ENCODE results near the gene ATP9A. TPM values are rescaled to one million over a fixed set of nuclear protein-coding genes. Genes with fewer than 3 reads are reported as not detected.
"Not testable (repeated sequence)": the region's sequence is repeated elsewhere in the genome, so short reads cannot be mapped to it uniquely, and the experiment has no call there.

Gene ATP9A
- total RNA-seq, 2 experiments from 2014 or later = 1.0 to 1.2 TPM

- Mint-ChIP-seq H3K27ac (no peak overlapping the region), H3K4me3 (no peak overlapping the region), H3K4me1 (peaks cover 4% of the 10 kb centered on the region), H3K27me3 (peaks cover 3% of the 10 kb centered on the region), H3K36me3 (ENCODE audit: low read depth) (no peaks in the 10 kb centered on the region), H3K9me3 (no peaks in the 10 kb centered on the region)
- POLR2A ChIA-PET = no interaction called here
- DNase-seq = no peak
- CTCF ChIA-PET = interaction anchor here (0.7 kb wide), 1 partner anchor 150 kb away, joined by 3 read pairs; no protein-coding TSS in a partner anchor
Measured at GRCh38 chr20:51736947-51737346, 31.2 kb downstream of the ATP9A start.

DNA sequence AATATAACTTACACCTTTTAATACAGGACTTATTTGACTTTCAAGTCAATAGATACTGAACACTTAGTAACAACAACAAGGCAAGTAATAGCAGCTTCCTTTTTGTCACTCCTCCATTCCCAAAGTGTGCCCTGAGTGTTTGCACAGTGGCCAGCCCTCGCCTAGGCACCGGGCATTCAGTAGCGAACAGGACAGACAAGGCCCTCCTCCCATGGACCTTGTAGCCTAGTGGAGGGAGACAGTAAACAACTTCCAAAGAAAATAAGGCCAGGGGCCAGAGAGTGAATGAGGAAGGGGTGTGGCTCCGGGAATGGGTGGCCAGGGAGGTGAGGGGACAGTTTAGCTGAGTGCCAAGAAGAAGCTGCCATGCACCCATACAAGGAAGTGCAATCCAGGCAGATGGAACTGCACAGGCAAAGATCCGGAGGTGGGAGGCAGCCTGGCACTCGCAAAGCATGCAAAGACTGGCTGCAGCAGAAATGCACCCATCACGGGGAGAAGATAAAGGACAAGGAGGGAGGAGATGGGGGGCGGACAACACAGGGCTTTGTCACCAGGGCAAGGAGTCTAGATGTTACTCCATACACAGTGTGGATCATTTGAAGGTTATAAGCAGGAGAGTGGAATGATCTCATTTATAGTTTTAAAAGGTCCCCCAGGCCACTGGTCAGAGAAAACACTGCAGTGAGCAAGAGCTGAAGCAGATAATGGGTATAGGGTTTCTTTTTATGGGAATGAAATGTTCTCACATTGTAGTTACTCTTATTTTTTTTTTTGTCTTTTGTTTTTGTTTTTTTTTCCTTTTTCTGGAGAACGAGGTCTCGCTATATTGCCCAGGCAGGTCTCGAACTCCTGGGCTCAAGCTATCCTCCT, 32.2 kb downstream of the ATP9A start:
- ChIA-PET POLR2A (no interaction called here), CTCF (interaction anchor here (0.7 kb wide), 1 partner anchor 151 kb away, joined by 3 read pairs; no protein-coding TSS in a partner anchor)
- H3K27me3 Mint-ChIP-seq = peaks cover 3% of the 10 kb centered on the region
- no peaks in the 10 kb centered on the region for H3K36me3 Mint-ChIP-seq (ENCODE audit: low read depth)
- H3K4me3 Mint-ChIP-seq = no peak overlapping the region
- no peaks in the 10 kb centered on the region for H3K9me3 Mint-ChIP-seq
- no peak for DNase-seq
- H3K4me1 Mint-ChIP-seq = peaks cover 4% of the 10 kb centered on the region
- no peak overlapping the region for H3K27ac Mint-ChIP-seq

- ChIA-PET CTCF (no interaction called here), POLR2A (no interaction called here)
- Mint-ChIP-seq H3K9me3 (no peaks in the 10 kb centered on the region), H3K4me3 (no peak overlapping the region), H3K27ac (no peak overlapping the region), H3K36me3 (ENCODE audit: low read depth) (no peaks in the 10 kb centered on the region), H3K27me3 (peaks cover 3% of the 10 kb centered on the region), H3K4me1 (peaks cover 4% of the 10 kb centered on the region)
- DNase-seq = no peak
Measured at GRCh38 chr20:51734876-51735720, 33.1 kb downstream of the ATP9A start.

- Mint-ChIP-seq H3K9me3 (no peaks in the 10 kb centered on the region), H3K4me1 (peaks cover 4% of the 10 kb centered on the region), H3K27ac (no peak overlapping the region), H3K27me3 (peaks cover 3% of the 10 kb centered on the region), H3K36me3 (ENCODE audit: low read depth) (no peaks in the 10 kb centered on the region), H3K4me3 (no peak overlapping the region)
- POLR2A ChIA-PET = no interaction called here
- CTCF ChIA-PET = no interaction called here
- no peak for DNase-seq
Measured at GRCh38 chr20:51733070-51733469, 35.1 kb downstream of the ATP9A start.

DNA sequence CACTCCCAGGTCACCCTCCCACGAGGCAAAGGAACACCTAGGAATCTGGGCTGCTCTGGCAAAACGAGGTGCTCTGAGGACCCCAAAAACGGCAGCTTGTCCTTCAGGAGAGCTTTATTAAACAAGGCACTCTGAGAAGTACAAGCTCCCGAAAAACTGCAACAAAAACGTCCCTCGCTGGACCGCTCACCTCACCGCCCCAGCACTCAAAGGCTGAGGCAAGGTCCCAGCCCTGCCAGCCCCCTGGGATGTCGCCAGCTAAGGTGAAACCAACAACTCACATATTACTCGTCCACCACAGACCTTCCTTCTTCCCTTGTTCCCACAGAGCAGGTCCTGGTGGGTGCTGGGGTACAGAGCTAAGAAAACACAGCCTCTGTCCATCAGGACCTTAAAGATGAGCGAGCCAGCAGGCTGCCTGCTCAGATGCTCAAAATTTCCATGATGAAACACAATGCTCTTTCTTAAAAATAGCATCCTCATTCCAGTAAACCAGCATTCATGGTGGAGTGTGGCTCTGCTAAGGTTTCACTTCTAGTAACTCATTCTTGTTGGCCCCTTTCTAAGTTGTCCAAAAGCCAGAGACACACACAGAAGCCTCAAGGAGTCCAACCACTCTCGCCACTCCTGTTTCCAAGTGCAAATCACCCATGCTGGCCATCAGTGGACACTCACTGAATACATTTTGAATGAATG, 35.9 kb downstream of the ATP9A start:
- H3K27me3 Mint-ChIP-seq = peaks cover 3% of the 10 kb centered on the region
- POLR2A ChIA-PET = no interaction called here

DNA sequence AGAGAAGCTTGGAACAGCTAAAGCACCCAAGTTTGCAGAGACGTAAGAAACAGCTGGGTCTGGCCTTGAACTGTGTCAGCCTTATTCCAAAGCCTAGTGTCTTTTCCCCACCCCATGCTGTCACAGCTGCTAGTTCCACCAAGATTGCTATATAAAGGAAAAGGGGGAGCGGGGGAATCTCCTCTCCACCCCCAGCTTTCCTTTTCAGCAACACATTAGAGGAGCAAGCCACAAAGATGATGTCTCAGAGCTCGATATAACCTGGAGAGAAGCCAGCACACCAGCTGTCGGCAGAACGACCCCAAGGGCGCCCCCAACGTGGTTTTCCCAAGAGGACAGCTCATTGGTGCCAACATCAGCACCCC, 36.5 kb downstream of the ATP9A start:
- no peak for DNase-seq
- Mint-ChIP-seq H3K36me3 (ENCODE audit: low read depth) (no peaks in the 10 kb centered on the region), H3K27me3 (peaks cover 3% of the 10 kb centered on the region), H3K9me3 (no peaks in the 10 kb centered on the region), H3K27ac (no peak overlapping the region), H3K4me3 (no peak overlapping the region), H3K4me1 (peaks cover 4% of the 10 kb centered on the region)
- ChIA-PET POLR2A (no interaction called here), CTCF (no interaction called here)

More for the DNA sequence above, 35.9 kb downstream of the ATP9A start:
- DNase-seq = no peak
- Mint-ChIP-seq H3K27ac (no peak overlapping the region), H3K4me1 (peaks cover 4% of the 10 kb centered on the region), H3K4me3 (no peak overlapping the region), H3K36me3 (ENCODE audit: low read depth) (no peaks in the 10 kb centered on the region), H3K9me3 (no peaks in the 10 kb centered on the region)
- CTCF ChIA-PET = no interaction called here

GRCh38 chr20:51729771-51730170, 38.4 kb downstream of the ATP9A start:
- ChIA-PET POLR2A (no interaction called here), CTCF (no interaction called here)
- H3K9me3 Mint-ChIP-seq = no peaks in the 10 kb centered on the region
- H3K36me3 Mint-ChIP-seq (ENCODE audit: low read depth) = no peaks in the 10 kb centered on the region
- no peak overlapping the region for H3K27ac Mint-ChIP-seq
- peaks cover 4% of the 10 kb centered on the region for H3K4me1 Mint-ChIP-seq
- H3K27me3 Mint-ChIP-seq = no peaks in the 10 kb centered on the region
- no peak for DNase-seq
- no peak overlapping the region for H3K4me3 Mint-ChIP-seq

- Mint-ChIP-seq H3K9me3 (no peaks in the 10 kb centered on the region), H3K4me3 (no peak overlapping the region), H3K36me3 (ENCODE audit: low read depth) (no peaks in the 10 kb centered on the region), H3K27me3 (peaks cover 3% of the 10 kb centered on the region), H3K4me1 (peaks cover 4% of the 10 kb centered on the region), H3K27ac (no peak overlapping the region)
- CTCF ChIA-PET = no interaction called here
- POLR2A ChIA-PET = no interaction called here
- DNase-seq = no peak
Measured at GRCh38 chr20:51728737-51729136, 39.5 kb downstream of the ATP9A start.

- Mint-ChIP-seq H3K4me3 (no peak overlapping the region), H3K9me3 (no peaks in the 10 kb centered on the region), H3K27ac (no peak overlapping the region), H3K36me3 (ENCODE audit: low read depth) (no peaks in the 10 kb centered on the region), H3K27me3 (peaks cover 6% of the 10 kb centered on the region), H3K4me1 (peaks cover 4% of the 10 kb centered on the region)
- ChIA-PET POLR2A (no interaction called here), CTCF (interaction anchor here (0.9 kb wide), 1 partner anchor 11 kb away, joined by 3 read pairs; no protein-coding TSS in a partner anchor)
- DNase-seq = no peak
Measured at GRCh38 chr20:51727872-51728271, 40.3 kb downstream of the ATP9A start.

GRCh38 chr20:51725584-51726176, 42.5 kb downstream of the ATP9A start:
- no peak overlapping the region for H3K27ac Mint-ChIP-seq
- DNase-seq = no peak
- H3K4me3 Mint-ChIP-seq = no peak overlapping the region
- H3K27me3 Mint-ChIP-seq = peaks cover 14% of the 10 kb centered on the region
- POLR2A ChIA-PET = no interaction called here
- CTCF ChIA-PET = interaction anchor here (0.5 kb wide), 2 partner anchors 356 to 418 kb away, joined by 3 to 5 read pairs; no protein-coding TSS in a partner anchor
- no peaks in the 10 kb centered on the region for H3K36me3 Mint-ChIP-seq (ENCODE audit: low read depth)
- H3K4me1 Mint-ChIP-seq = no peaks in the 10 kb centered on the region
- no peaks in the 10 kb centered on the region for H3K9me3 Mint-ChIP-seq

GRCh38 chr20:51723026-51723425, 45.2 kb downstream of the ATP9A start:
- H3K4me3 Mint-ChIP-seq, CTCF ChIA-PET: not testable (repeated sequence)

GRCh38 chr20:51722246-51722645, 45.9 kb downstream of the ATP9A start:
- H3K4me3 Mint-ChIP-seq; CTCF ChIA-PET; DNase-seq; H3K4me1 Mint-ChIP-seq; H3K36me3 Mint-ChIP-seq (ENCODE audit: low read depth); H3K27ac Mint-ChIP-seq; H3K9me3 Mint-ChIP-seq: not testable (repeated sequence)
- POLR2A ChIA-PET = interaction anchor here (0.6 kb wide), 1 partner anchor 33 kb away, joined by 3 read pairs; no protein-coding TSS in a partner anchor
- H3K27me3 Mint-ChIP-seq = peaks cover 17% of the 10 kb centered on the region

More at GRCh38 chr20:51723026-51723425, 45.2 kb downstream of the ATP9A start:
- H3K27ac Mint-ChIP-seq; H3K36me3 Mint-ChIP-seq (ENCODE audit: low read depth); DNase-seq; H3K4me1 Mint-ChIP-seq; H3K9me3 Mint-ChIP-seq: not testable (repeated sequence)
- peaks cover 15% of the 10 kb centered on the region for H3K27me3 Mint-ChIP-seq
- POLR2A ChIA-PET = interaction anchor here (0.6 kb wide), 1 partner anchor 33 kb away, joined by 3 read pairs; no protein-coding TSS in a partner anchor
